ENCODE measurements around the gene HS1BP3.

The HS1BP3 gene

GRCh38 chr2:20648206-20648605 lies 2.7 kb downstream of the HS1BP3 start:
- in situ Hi-C loops (cut with HindIII; ENCODE audit: low sequenced_read_pairs): loop anchor here (5.0 kb wide), 1 partner anchor 246 kb away; no protein-coding TSS in a partner anchor

DNA sequence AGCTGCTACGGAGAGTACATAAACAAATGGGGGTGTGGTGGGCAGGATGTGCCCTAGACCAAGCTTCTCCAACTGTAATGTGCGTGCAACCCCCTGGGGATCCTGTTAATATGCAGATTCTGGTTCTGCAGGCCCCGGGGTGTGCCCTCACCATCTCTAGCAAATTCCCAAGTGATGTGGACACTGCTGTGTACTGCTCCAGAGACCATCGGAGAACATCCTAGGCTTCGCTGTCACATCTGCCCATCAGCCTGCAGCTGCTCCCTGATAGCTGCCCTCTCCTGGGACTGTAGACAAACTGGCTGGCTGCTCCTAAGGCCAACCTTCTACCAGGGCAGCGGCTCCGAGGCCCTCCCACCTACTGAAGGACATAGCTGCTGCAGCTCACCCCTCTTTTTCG lies 3.2 kb downstream of the HS1BP3 start:
- in situ Hi-C loops (cut with HindIII; ENCODE audit: low sequenced_read_pairs): loop anchor here (5.0 kb wide), 1 partner anchor 245 kb away; no protein-coding TSS in a partner anchor

DNA sequence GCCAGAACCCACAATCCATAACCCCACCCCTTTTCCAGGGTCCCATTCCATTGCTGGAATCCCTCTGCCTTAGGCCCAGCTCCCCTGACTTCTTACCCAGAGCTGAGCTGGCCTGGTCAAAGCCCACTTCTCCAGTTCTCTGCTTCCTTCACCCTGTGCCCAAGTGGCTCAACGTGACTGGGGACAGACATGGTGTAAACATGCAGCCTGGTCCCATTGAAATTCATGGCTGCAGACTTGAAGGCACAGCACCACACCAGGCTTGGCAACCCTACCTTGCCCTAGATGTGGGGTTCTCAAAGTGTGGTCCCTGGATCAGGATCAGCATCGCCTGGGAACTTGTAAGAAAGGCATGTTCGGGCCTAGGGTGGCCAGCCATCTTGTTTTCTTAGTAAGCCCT lies 3.7 kb downstream of the HS1BP3 start:
- in situ Hi-C loops (cut with HindIII; ENCODE audit: low sequenced_read_pairs): loop anchor here (5.0 kb wide), 1 partner anchor 245 kb away; no protein-coding TSS in a partner anchor

DNA sequence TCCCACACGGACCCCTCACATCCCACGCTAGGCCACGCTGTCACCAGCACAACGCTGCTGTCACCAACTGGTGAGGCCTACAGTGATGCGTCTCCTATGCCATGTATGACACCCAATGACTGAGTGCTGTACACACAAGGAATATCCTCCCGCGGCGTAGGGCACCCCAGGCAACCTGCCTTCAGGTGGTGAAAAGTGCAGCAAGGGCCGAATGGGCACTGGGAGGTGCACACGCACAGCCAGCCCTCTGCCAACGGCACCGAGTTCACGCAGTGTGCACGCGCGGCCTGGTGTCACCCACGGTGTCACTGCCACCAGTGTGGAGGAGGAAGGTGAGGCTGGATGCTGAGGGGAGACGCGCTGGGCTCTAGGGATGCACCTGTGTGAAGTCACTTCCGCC lies 4.5 kb downstream of the HS1BP3 start:
- in situ Hi-C loops (cut with HindIII; ENCODE audit: low sequenced_read_pairs): loop anchor here (5.0 kb wide), 1 partner anchor 244 kb away; no protein-coding TSS in a partner anchor

GRCh38 chr2:20645761-20646160 lies 5.1 kb downstream of the HS1BP3 start:
- in situ Hi-C loops (cut with HindIII; ENCODE audit: low sequenced_read_pairs): loop anchor here (5.0 kb wide), 1 partner anchor 243 kb away; no protein-coding TSS in a partner anchor

- in situ Hi-C loops (cut with HindIII; ENCODE audit: low sequenced_read_pairs): loop anchor here (5.0 kb wide), 1 partner anchor 243 kb away; no protein-coding TSS in a partner anchor
Measured at GRCh38 chr2:20645301-20645701, 5.6 kb downstream of the HS1BP3 start.

DNA sequence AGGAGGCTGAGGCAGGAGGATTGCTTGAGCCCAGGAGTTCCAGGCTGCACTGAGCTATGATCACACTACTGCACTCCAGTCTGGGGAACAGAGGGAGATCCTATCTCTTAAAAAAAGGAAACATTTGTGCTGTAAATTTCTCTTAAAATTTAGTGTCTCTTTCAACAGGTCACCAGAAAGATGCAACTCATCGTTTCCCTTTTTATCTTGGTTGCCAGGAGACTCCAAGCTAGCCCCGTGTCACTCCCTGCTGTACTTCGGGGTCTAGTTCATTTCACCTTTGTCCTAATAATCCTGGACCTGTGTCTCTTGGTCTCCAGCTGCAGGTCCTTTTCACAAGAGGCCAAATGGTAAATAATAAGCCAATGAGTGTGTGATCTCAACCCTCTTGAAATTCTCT lies 7.1 kb downstream of the HS1BP3 start:
- in situ Hi-C loops (cut with HindIII; ENCODE audit: low sequenced_read_pairs): no loop called here

GRCh38 chr2:20643060-20643459 lies 7.8 kb downstream of the HS1BP3 start:
- in situ Hi-C loops (cut with HindIII; ENCODE audit: low sequenced_read_pairs): no loop called here

DNA sequence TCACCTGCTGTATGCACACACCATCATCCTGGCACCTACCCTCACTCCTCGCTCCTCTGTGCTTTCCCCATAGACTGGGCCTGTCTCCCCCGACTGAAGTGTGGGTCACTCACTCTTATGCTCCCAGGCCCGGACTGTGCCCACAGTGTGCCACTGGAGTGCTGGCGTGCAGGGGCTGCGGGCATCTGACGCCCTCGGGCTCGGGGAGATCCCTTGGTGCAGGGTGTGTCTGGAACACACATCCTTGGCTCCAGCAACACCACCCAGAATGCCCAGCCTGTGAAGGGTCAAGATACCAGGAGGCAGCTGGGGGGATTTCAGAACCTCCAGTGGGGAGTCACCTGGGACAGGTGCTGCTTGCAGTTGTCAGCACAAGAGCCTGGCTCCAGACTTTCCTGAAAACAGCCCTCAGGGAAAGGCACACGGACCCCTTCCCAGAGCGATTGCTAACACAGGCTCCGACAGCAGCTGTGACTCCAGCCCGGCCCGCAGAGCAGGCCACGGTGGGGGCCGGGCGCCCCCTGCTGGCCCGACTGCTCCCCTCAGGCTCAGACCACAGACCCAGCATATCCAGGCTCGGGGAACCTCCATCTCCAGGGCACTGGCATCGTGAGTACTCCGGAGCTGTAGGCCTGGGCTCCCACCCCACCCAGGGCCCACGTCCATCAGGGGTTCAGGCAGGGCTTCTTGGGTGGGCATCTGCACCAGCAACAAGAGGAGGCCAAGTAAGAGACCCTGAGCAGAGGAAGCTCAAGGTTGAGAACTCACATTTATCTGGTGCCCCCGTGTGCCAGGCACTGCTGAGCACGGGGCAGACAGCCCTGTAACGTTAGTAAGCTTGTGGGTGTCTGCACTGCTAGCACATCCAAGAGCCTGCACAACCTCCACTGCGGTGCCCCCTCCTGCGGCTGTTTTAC lies 8.6 kb downstream of the HS1BP3 start:
- in situ Hi-C loops (cut with HindIII; ENCODE audit: low sequenced_read_pairs): no loop called here

GRCh38 chr2:20641123-20641985 lies 9.5 kb downstream of the HS1BP3 start:
- in situ Hi-C loops (cut with HindIII; ENCODE audit: low sequenced_read_pairs): no loop called here

DNA sequence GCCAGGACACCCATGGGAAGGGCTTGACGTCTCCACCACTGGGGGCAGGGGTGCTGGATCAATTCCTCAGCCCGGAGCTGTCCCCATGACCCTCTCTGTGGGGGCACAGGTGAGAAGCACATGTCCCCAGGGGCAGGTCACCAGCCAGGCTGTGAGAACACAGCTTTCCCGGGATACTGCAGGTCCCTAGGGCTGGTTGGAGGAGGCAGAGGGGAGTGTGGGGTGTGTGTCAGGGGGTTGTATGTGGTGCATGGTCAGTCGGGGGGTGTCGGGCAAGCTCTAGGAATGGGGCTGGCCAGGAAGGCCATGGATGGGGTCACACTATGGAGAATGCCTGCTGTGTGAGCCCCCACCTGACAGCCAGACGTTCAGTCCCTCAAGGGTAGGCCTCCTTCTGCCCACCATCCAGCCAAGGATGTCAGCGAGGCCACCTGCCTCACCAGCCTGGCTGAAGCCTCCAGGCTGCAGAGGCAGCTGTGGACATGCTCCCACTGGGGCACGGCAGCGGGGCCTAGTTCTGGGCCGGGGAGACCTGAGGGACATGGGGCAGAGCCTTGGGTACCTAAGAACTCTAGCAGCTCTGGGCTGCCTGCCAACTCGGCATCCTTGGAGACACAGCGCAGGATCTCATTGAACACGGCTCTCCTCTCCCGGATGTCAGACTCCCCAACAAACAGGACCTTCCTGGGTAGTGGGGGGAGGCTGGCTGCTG lies 10.3 kb downstream of the HS1BP3 start:
- in situ Hi-C loops (cut with HindIII; ENCODE audit: low sequenced_read_pairs): no loop called here

DNA sequence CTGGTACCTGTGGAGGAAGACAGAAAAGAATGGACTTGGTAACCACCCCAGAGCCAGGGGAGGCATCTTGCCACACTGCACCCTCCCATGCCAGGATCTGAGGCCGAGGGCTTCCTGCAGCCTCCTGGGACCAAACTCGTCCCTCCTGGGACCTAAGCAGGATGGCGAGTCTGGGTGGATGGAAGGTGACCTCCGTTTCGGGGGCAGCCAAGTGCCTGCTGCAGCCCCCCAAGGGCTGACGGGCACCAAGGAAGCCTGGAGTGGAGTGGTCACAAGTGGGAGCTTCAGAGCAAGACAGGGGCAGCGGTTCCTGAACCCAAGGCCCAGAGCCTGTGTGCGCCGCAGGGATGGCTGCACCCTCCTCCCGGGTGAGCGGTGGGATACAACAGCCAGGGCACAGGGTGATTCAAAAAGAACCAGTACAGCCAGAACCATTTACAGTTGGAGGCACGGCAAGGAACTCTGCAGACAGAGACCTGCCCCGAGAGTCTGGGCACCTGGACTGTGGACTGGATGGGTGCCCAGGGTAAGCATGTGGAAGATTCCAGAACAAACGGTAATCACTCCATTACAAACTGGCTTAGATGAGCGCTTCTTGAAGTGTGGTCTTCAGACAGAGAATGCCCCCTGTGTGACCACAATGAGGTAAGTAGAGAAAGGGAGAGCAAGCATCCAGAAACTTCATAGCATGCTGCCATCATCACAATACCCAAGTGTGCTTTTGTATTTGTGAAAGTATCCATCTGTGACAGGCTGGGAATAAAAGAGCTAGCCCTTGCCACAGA lies 12.1 kb downstream of the HS1BP3 start:
- in situ Hi-C loops (cut with HindIII; ENCODE audit: low sequenced_read_pairs): loop anchor here (5.0 kb wide), 1 partner anchor 192 kb away; the partner anchor contains the start of gene RHOB

GRCh38 chr2:20638014-20638413 lies 12.9 kb downstream of the HS1BP3 start:
- in situ Hi-C loops (cut with HindIII; ENCODE audit: low sequenced_read_pairs): loop anchor here (5.0 kb wide), 1 partner anchor 191 kb away; the partner anchor contains the start of gene RHOB

GRCh38 chr2:20637147-20637546 lies 13.8 kb downstream of the HS1BP3 start:
- in situ Hi-C loops (cut with HindIII; ENCODE audit: low sequenced_read_pairs): loop anchor here (5.0 kb wide), 1 partner anchor 190 kb away; the partner anchor contains the start of gene RHOB

DNA sequence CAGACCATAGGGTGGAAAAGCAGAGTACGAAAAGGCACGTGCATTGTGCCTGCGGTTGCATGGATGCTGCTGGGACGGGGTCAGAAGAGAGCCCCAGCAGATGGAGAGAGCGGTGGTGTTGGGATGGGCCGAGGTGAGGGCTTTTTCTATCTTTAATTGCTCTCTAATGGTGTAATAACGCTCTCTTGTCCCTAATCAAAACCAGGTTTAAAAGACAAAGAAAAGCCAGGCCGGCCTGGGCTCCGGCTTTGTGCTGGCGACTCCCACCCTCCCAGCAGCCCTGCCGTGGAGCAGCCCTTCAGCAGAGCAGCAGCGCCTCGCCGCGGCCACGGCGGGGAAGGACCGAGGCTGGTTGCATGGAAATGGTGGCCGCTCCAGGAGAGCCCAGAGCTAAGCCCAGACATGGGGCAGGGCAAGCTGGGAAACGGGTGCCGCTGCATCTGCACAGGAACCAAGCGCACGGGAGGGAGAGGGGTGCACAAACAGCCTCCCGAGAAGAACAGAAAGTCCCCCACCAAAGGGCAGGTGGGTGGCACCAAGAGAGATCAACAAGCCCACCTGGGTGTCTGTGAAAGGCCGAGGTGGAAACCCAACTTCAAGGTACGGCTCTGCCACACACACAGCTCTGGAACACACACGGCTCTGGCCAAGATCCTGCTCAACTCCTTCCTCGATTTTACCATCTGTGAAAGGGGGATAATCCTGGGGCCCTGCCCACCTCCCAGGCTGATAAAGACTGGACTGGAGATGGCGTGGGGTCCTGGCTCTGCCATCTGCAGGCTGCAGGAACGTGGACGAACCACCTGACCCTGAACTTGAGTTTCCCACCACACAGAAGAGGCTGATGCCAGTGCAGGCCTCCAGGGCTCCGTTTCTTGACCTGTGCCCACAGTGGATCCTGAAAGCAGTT lies 15.0 kb downstream of the HS1BP3 start:
- in situ Hi-C loops (cut with HindIII; ENCODE audit: low sequenced_read_pairs): loop anchor here (5.0 kb wide), 1 partner anchor 189 kb away; the partner anchor contains the start of gene RHOB

DNA sequence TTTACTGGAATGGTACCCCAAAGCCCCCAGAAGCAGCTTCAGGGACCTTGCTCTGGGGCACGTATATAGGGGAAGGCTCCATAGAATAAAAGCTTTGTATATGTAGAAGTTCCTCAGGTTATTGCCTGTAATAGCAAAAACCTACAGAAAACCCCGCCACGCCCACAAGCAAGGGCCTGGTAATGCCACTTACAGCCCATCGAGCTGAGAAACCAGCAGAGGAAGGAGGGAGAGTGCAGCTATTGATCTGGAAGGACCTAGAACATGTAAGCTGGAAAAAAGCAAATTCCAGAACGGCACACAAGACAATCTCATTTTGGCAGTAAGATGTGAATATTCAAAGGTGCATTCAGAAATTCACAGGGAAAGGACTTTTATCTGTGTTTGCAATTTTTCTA lies 15.8 kb downstream of the HS1BP3 start:
- in situ Hi-C loops (cut with HindIII; ENCODE audit: low sequenced_read_pairs): loop anchor here (5.0 kb wide), 1 partner anchor 188 kb away; the partner anchor contains the start of gene RHOB

GRCh38 chr2:20634507-20635112 lies 16.3 kb downstream of the HS1BP3 start:
- in situ Hi-C loops (cut with HindIII; ENCODE audit: low sequenced_read_pairs): loop anchor here (5.0 kb wide), 1 partner anchor 187 kb away; the partner anchor contains the start of gene RHOB
